ENCODE measurements around the gene GABRB1.
A peak's percentile ranks its signal among the peaks of the same experiment; 100 is the strongest.
"Not testable (repeated sequence)": the region's sequence is repeated elsewhere in the genome, so short reads cannot be mapped to it uniquely, and the experiment has no call there.

The GABRB1 gene

DNA sequence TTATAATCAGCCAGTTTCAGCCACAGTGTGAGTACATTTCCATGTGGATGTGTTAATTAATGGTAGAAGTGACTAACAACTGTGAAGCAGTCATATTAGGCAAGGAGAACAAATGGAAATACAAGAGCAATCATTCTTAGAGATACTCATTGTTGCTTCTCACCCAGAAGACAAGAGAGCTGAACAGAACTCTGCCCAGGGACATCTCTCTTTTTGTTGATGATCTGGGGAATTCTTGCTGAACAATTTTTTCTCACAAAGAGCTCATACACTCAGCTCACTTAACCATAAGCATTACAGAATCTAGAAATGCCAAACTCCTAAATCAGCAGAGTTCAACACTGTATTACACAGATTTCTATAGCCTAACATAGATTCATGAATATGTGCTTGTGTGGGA lies 282.0 kb downstream of the GABRB1 start:
- no peak for DNase-seq

DNA sequence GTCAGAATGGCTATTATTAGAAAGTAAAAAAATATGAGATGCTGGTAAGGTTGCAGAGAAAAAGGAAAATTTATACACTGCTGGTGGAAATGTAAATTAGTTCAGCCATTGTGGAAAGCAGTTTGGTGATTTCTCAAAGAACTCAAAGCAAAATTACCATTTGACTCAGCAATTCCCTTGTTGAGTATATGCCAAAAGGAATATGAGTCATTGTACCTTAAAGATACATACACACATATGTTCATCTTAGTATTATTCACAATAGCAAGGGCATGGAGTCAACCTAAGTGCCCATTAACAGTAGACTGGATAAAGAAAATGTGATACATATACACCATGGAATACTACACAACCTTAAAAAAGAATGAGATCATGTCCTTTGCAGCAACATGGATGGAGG lies 284.0 kb downstream of the GABRB1 start:
- DNase-seq: no peak

DNA sequence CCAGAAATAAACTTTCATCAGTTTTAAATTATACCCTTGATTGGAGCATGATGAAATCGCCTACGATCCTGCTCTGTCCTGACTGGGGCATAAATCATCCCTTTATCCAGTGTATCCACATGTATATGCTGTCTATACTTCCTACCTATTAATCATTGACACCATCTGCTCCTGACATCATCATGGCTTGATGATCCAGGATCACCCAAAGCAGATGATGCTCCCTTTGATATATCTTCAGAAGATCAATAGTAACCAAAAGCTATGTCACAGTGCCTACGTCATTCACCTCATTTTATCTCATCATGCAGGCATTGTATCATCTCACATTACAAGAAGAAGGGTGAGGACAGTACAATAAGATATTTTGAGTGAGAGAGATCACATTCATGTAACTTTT lies 294.7 kb downstream of the GABRB1 start:
- no peak for DNase-seq

DNA sequence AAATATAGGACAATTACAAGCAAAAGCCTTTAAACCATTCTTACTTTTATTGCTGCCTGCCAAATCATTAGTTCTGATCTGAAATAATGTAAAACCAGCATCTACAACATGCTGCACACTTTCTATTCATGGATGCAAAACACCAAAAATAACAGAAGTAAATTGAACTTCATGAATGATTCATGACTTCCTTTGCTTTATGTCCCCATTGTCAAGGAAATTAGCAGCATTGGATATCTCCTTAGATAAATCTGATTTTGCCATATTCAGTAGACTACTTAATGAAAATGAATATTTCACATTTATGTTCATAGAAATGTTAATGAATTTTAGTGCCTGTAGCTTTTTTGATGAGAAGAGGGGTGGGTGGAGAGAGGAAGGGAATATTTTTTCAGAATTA lies 299.5 kb downstream of the GABRB1 start:
- DNase-seq: no peak

DNA sequence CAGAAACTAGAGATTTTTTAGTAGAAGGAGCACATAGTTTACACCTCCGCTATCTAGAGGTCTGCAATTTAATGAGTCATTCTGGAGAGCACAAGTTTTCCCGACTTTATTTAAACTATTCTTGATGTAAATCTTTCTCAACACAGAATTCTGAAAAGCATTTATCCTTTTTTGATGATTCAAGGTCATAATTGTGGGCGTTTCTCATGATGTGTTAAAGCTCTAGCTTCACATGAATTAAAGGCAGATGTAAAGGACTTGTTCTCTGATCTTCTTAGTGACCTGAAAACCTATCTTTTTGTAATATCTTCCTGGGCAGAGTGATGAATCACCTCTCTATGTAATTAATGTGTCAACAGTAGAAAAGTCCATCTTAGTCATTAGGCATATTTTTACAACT lies 303.3 kb downstream of the GABRB1 start:
- DNase-seq: no peak

DNA sequence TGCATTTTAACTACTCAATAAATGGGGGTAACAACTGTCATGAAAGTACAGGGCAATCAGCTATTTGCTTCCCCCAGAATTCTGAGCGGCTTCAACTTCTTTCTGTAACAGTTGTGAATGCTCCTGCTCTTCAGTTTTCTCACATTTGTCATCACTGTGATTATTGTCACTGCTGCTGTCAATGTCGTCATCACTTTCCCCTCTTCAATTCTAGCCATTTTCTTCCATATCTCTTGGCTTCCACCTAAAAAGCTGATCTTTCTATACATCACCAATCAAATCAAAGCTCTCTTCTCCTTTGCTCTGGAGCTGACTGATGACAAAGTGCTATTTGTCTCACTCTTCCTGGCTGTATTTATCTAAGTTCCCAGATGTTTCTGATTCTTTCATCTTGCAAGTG lies 306.5 kb downstream of the GABRB1 start:
- DNase-seq: no peak

DNA sequence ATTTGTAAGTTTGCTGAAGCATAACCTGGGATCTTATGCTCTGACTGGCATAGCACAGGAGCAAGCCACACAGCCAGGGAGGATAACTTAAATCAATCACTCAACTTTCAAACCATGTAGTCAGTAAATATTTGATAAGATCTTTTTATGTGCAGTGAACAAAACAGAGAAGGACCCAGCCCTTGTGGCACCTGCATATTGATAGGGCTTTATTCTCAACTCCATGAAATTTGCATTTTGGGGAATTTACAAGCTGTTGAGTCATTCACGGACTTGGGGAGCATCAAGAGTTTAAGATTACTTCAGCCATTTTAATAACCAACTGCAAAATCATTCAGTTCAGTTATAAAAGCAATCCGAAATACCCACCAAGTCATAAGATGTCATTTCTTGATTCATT lies 309.5 kb downstream of the GABRB1 start:
- DNase-seq: no peak

DNA sequence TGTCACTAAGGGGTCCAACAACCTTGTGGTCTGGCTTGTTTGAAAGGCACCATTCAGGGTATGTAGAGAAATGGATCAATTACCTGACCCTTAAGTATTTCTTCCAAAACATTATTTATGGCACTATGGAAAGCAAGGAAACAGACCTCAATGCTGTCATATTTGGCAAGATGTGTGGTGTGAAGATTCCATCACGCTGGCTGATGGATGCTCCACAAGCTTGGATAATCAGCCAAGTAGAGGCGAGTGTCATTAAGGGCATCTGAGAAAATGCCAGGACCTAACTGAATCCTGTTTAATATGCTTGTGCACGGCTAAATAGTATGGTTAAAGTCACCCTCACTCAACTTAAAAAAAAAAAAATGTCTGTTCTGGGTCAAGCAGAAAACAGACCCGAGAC lies 311.4 kb downstream of the GABRB1 start:
- no peak for DNase-seq

DNA sequence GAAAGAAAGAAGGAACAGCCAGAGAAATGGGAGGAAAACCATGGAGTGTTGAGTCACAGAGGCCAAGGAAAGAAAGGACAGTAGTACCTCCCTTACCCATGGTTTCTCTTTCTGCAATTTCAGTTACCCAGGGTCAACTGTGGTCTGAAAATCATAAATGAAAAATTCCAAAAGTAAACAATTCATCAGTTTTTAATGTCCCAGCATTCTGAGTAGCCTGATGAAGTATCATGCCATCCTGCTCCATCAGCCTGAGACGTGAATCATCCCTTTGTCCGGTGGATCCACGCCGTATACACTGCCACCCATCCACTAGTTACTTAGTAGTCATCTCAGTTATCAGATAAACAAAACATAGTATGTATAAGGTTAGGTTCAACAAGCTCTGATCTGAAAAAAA lies 318.0 kb downstream of the GABRB1 start:
- no peak for DNase-seq

DNA sequence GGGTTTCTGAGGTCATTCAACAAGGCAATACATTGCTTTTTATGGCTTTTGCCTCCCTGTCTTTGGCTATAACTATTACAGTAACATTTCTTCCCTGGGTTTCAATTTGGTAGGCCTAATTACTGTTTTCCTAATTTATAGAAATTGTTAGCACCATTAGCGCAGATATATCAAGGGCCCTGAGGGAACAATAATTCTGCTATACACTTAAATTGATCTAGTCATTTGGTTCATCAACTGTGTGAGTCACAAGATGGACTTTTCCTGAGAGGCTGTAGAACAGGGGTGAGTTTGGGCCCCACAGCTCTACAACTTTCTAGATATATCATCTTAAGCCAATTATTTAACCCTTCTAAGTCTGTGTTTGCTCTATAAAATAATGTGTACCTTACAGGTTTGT lies 324.2 kb downstream of the GABRB1 start:
- no peak for DNase-seq

DNA sequence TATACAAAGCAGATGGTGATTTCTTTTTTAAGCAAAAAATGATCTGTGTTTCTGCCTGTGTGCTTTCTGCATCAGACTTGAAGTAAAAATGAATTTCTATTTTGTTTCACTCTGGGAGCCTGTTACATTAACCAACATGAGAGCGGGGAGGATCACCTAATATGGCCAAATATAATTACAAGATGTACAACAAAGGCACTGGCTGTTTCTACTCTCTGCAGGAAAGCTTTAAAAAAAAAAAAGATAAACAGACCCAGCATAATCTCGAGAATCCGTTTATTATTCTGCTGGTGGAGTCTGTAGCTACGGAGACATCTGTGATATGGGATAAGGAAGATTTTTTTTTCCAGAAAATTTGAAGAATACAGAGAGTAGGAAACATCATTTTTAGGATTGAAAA lies 328.5 kb downstream of the GABRB1 start:
- no peak for DNase-seq

DNA sequence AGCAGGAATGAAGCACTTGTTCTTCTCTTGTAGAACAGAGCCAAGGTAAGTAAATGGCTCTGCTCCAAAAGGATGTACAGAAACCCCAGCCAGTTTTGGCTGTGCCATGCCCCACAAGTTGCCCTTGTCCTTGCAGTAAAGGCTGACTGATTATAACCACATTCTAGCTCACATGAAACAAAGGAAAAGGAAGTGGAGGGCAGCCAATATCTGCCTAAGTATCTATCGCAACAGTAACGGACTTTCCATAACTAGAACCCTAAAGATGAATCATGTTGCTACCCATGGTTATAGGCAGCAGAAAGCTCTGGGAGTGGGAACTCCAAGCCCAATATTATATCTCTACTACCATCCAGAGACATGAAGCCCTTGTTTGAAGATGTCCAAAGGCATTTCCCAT lies 336.4 kb downstream of the GABRB1 start:
- no peak for DNase-seq

DNA sequence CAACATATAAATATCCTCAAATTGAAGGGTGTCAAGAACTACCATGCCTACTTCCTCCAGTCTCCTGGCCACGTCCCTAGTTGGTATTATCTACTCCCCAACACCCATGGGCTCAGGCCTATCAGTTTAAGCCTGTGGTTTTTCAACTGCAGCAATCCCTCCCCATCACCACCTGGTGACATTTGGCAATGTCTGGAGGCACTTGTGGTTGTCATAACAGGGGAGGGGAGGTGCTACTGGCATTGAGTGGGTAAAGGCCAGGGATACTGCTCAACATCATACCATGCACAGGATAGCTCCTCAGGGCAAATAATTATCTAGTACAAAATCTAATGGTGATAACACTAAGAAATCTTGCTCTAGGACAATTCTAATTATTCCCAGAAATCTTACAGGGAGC lies 336.8 kb downstream of the GABRB1 start:
- no peak for DNase-seq

DNA sequence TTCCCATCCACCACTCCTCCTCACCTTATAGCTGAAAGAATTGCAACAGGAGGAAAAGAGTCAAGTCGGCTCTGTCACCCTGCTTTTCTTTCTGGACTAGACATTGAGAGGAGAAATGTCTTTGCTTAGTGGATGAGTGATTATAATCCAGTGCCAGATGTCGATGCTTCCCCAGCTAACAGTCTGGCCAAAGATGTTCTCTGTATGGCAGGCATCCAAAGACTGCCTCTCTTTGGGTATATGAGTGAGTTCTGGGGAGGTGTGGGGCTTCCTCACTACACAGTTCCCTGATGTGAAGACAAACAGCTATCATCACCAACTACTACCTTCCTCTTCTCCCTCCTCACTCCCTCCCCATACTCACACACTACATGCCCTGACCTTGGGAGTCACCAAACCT lies 341.2 kb downstream of the GABRB1 start:
- no peak for DNase-seq

DNA sequence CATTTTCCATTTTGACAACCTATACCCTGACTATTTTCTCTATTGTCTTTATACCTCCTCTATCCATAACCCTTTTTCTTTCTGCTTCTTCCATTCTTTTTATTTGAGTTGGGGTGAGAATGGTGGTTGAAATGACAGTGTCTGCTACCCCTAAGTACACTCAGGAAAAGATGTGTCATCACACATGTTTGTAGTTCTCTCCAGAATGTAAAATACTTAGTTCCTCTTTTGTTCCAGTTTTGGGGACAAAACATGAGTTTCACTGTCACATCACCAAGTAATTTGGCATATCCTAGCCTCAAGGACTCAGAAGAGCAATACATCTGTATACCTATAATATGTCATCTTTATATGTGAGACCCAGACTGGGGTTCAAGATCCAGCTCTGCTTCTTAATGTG lies 341.8 kb downstream of the GABRB1 start:
- DNase-seq: peak in 1 of 2 donors; percentile 18

DNA sequence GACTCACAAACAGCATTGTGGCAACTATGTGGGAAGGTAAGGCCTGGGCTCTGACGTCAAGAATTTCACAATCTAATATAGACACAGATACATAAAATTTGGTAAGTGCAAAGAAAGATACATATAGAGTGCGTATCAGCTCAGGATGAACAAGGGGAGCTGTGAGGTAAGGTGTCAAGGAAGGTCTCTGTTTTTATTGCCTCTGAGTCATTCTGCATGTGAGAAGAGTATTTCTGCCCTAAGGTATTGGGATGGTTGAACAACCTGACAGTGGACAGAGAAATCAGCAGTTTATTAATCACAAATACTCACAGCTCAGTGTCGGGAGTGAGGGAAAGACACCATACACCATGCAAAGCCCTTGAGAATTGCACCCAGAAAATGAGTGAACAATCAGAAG lies 342.3 kb downstream of the GABRB1 start:
- DNase-seq: no peak

DNA sequence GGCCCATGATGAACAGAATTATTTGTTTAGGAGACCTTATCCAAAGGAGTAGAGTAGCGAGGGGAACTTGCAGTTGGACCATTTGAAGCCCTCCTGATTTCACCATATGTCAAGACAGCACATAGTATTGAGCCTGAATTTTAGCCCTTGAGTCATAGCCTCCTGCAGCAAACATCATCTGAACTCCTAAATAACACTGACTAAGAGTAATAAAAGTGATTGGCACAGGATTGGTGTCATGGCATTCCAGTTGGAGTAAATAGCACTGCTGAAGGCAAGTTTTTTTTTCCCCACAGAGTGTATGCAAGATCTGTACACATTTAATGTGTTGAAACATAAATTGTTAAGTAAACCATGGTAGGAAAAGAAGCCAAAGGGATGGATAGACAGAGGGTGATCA lies 343.1 kb downstream of the GABRB1 start:
- DNase-seq: no peak

DNA sequence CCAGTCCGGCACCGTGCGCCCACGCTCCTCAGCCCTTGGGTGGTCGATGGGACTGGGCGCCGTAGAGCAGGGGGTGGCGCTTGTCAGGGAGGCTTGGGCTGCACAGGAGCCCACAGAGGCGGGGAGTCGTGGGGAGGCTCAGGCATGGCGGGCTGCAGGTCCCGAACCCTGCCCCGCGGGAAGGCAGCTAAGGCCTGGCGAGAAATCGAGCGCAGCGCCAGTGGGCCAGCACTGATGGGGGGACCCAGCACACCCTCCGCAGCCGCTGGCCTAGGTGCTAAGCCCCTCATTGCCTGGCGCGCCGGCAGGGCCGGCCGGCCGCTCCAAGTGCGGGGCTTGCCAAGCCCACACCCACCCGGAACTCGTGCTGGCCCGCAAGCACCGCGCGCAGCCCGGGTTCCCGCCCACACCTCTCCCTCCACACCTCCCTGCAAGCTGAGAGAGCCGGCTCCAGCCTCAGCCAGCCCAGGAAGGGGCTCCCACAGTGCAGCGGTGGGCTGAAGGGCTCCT lies 346.7 kb downstream of the GABRB1 start:
- DNase-seq: not testable (repeated sequence)

DNA sequence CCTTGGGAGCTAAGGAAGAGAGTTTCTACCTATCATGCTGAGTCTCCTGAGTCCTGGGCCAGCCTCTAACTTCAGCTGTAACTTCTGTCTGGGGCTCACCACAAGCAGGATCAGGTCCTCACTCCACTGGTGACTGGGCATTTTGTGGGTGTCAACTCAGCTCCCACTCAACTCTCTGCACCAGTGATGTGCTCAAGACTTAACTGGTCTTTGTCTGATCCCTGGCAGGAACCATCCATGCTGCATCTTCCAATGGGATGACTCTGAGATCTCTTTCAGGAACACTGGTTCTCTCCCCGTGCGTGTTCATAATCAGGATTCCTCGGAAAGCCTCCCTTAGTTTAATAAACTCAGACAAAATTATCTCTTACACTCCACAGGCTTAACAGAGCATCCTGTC lies 349.8 kb downstream of the GABRB1 start:
- no peak for DNase-seq

DNA sequence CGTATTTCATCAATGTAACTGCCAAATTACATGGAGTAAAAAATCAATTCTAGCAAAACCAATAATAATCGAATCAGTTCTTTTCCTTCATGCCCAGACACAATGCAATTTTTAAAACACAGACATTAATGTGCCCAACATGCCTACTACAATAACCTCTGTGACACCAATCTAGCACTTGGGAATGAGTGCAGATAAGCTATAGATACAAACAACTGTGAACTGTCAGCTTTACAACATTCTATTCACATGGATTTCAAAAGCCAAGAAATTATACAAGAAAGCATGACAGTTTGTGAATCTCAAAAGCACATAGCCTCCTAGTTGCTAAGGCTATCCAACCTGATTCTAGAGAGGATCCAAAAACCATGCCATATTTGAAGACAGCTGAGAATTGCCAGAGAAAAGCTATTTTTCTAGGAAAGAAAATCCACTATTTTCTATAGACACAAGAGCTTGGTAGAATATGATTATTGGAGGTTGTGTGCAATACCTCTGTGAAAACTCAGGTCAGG lies 351.5 kb downstream of the GABRB1 start:
- DNase-seq: no peak

DNA sequence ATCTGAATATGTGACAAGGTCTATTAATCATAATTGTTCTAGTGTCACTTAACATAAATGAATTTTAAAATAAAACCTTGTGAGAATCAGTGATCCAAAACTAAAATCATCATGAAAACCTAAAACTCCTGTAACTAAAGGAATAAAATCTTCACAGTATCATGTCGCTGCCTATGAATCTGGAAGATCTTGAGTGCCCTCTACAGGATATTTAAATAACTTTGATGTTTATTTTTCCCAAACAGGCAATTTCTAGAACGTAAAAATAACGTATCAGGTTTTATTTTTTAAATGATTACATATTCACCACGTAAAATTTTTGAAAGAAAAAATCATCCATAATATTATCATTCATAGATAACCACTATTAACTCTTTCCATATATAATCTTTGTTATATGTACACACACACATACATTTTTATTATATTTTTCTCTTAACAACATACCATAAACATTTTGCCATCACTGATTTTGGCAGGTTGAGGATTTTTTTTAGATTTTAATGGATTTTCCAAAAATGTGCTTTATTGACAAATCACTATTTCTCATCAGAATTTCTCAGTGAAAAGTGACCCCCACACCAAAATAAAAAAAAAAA lies 352.6 kb downstream of the GABRB1 start:
- peak; percentile 24 to 55 for DNase-seq

DNA sequence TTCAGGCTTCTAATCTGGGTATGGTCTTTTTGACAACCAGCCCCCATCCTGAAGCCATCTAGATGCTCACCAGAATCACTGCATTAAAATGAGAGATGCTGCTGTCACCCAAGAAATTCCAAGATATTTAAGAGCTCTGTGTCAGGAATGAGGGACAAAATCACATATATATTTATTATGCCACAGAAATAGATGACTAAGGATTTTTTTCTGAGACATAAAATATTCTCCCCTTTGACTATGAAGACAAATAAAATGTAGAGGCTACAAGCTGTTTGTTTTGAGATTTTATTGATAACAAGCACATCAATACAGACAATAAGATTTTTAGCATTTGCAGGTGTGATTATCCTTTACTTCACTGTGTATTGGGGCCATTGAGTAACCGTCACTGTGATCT lies 354.8 kb downstream of the GABRB1 start:
- DNase-seq: no peak

DNA sequence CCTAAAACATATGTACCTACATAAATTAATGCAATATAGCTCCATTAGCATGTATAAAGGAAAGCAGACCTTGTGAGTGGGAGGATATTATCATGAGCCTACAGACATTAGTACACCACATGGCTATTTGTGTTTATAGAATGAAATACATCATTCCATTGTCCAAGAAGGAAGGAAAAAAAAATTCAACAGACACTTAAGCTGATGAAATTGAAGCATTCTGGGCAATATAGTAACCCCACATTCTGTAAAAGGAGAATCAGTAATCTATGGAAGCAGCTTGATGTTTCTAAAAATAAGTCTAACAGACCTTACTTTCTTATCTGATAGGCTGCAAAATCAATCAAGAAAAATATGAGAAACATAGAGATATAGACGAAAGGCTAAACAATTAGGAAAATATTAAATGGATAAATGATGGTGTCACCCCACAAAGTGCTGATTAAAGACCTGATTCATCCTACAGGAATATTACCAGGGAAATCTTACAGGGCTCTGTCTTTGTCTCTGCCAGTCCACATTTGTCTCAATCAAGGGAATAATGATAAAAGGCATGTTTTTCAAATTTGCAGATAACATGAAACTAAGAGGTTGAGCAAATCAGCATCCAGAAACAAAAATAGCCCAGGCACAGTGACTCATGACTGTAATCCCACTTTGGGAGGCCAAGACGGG lies 355.3 kb downstream of the GABRB1 start:
- no peak for DNase-seq

DNA sequence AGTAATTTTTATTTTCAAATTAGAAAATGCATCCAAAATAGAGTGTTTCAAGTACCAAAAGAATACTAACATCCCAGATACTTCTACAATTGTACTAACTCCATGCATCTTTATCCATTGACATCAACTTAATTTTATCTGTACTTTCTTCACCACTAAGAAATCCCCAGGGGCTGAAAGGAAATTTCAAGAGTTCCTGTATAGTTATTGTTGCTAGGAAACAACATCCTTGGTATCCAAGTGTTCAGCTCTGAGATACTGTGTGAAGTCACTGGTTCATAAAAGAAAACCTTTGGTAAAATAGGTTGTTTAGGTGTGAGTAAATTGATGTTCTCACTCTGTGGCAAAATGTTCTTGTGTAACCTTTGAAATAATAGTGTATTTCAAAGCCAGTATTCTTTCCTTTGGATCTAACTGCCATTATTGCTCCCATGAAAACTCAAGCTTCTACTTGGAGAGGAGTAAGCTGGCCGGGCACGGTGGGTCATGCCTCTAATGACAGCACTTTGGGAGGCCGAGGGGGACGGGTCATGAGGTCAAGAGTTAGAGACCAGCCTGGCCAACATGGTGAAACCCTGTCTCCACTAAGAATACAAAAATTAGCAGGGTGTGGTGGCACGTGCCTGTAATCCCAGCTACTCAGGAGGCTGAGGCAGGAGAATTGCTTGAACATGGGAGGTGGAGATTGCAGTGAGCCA lies 359.2 kb downstream of the GABRB1 start:
- DNase-seq: no peak

Data from inflammatory macrophage (primary cell).